RWPE2 (cell line): ENCODE results near the gene EGFR.

Source experiments
- ATAC-seq: fragments of 200-7000 bp; cut with Tn5 transposase; 3 replicates; pipeline ENCODE4 v1.9.1; 2021; ENCODE audit warnings: low read depth
- DNase-seq: peaks from one replicate; pipeline ENCODE4 v3.0.0-alpha.2; 2020; ENCODE audit warnings: low spot score
- H3K27ac ChIP-seq: fragments of 450-650 bp; 2 replicates; pipeline ENCODE4 v1.5.1; 2017; ENCODE audit warnings: mild to moderate bottlenecking; ENCODE audit not compliant: poor library complexity, severe bottlenecking
- H3K27me3 ChIP-seq: fragments of 250-450 bp; sonication (Bioruptor Pico); 2 replicates; pipeline ENCODE4 v1.5.1; 2021; ENCODE audit warnings: mild to moderate bottlenecking, moderate library complexity; ENCODE audit not compliant: insufficient read depth, poor library complexity, severe bottlenecking
- H3K36me3 ChIP-seq: fragments of 250-450 bp; sonication (Bioruptor Pico); 2 replicates; pipeline ENCODE4 v1.5.1; 2020; ENCODE audit warnings: low read depth, mild to moderate bottlenecking, moderate library complexity
- H3K4me1 ChIP-seq: fragments of 250-450 bp; sonication (Bioruptor Pico); 2 replicates; pipeline ENCODE4 v1.5.1; 2021; ENCODE audit warnings: mild to moderate bottlenecking, moderate library complexity; ENCODE audit not compliant: insufficient read depth, poor library complexity, severe bottlenecking
- H3K4me3 ChIP-seq: fragments of 250-450 bp; sonication (Bioruptor Pico); 2 replicates; pipeline ENCODE4 v1.5.1; 2021; ENCODE audit warnings: mild to moderate bottlenecking, moderate library complexity; ENCODE audit not compliant: severe bottlenecking
- H3K9me3 ChIP-seq: fragments of 250-450 bp; sonication (Bioruptor Pico); 2 replicates; pipeline ENCODE4 v1.5.1; 2021; ENCODE audit warnings: mild to moderate bottlenecking, moderate library complexity; ENCODE audit not compliant: severe bottlenecking
- TF ChIP-seq, protein P1 (sequence below): fragments of 450-650 bp; IDR thresholded peaks from one replicate; pipeline ENCODE4 v1.5.1; 2017; ENCODE audit warnings: mild to moderate bottlenecking, moderate library complexity; ENCODE audit not compliant: poor library complexity, severe bottlenecking

EGFR gene

DNA sequence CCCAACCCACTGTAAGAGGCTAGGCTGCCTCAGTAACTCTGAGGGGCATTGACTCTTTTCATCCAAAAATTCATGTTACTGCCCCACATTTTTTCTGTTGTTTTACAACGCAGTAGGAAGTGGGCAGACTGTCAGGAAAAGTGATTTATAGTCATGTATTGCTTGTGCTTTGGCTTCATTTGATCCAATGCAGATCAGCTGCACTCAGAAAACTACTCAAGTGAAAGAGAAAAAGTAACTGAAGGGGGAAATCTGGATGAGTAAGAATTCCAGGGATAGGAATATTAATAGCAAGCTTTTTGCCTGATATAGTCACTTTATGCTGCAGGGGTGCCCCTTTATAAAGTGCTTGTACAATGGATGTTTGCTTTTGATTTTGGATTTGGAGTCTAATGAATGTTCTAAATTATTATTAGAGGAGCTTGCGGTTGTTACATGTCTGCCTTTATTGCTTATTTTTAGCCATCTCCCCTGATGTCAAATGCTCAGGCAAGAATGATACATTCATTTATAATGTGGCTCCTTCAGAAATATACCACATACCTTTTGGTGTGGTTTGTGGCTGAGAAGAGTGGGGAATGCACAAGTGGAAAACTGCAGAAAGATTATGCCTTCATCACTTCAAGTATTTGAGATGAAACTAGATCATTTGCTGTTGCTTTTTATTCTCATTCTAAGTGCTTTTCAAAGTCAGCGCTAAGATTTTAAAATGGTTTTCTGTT, 86.1 kb downstream of the EGFR start:
- TF ChIP-seq, protein P1, sequence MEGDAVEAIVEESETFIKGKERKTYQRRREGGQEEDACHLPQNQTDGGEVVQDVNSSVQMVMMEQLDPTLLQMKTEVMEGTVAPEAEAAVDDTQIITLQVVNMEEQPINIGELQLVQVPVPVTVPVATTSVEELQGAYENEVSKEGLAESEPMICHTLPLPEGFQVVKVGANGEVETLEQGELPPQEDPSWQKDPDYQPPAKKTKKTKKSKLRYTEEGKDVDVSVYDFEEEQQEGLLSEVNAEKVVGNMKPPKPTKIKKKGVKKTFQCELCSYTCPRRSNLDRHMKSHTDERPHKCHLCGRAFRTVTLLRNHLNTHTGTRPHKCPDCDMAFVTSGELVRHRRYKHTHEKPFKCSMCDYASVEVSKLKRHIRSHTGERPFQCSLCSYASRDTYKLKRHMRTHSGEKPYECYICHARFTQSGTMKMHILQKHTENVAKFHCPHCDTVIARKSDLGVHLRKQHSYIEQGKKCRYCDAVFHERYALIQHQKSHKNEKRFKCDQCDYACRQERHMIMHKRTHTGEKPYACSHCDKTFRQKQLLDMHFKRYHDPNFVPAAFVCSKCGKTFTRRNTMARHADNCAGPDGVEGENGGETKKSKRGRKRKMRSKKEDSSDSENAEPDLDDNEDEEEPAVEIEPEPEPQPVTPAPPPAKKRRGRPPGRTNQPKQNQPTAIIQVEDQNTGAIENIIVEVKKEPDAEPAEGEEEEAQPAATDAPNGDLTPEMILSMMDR, result no peak
- H3K27me3 ChIP-seq, result no peaks in the 10 kb centered on the region
- peaks cover 88% of the 10 kb centered on the region for H3K4me1 ChIP-seq
- no peak overlapping the region for H3K4me3 ChIP-seq
- no peaks in the 10 kb centered on the region for H3K9me3 ChIP-seq
- H3K36me3 ChIP-seq, result peaks cover 62% of the 10 kb centered on the region
- H3K27ac ChIP-seq, result peak overlapping the region; percentile 76
- DNase-seq (no peak), ATAC-seq (no peak)

DNA sequence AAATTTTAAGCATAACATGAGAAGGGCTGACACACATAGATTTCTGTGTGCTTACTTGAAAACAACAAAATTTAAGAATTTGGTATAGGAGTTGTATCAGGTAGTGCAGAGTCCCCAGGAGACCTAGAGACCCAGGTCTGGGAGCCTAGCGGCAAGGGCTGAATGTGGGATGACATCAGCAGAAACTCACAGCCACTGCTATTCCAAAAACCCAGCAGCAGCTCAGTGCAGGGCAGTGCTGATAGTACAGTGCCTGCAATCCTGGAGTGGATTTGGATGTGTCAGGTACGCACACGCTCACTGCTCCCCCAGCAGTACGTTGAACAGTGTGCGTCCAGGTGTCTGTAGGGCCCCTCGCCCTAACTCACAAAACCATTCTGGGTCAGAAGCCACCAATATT, 87.1 kb downstream of the EGFR start:
- no peak for DNase-seq
- Histone ChIP-seq H3K36me3 (peaks cover 62% of the 10 kb centered on the region), H3K27me3 (no peaks in the 10 kb centered on the region), H3K9me3 (no peaks in the 10 kb centered on the region), H3K4me3 (no peak overlapping the region), H3K27ac (peak overlapping the region; percentile 76), H3K4me1 (peaks cover 88% of the 10 kb centered on the region)
- no peak for ATAC-seq
- TF ChIP-seq, protein P1, result no peak

DNA sequence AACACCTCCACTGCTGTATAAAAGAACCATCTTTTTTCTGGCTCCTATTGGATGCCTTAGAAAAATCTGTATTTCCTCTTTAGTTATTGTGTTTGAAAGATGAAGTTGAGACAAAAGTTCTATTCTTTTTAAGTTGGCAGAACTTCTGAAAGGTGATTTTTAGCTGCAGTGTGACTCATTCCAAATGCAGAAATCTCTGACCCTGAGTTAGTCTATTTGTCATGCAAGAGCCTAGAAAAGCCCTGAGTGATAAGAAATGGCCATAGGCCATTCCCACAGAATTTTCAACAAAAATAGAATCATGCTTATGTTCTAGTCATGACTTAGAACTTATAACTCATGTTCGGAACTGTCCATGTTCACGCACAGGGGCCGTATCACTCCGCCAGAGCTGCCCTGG, 89.1 kb downstream of the EGFR start:
- no peak overlapping the region for H3K4me3 ChIP-seq
- H3K4me1 ChIP-seq, result peaks cover 82% of the 10 kb centered on the region
- peak overlapping the region; percentile 76 for H3K27ac ChIP-seq
- no peaks in the 10 kb centered on the region for H3K27me3 ChIP-seq
- peak; percentile 11; the same call in 1 of the 3 replicates for ATAC-seq
- peaks cover 60% of the 10 kb centered on the region for H3K36me3 ChIP-seq
- TF ChIP-seq, protein P1, result no peak
- H3K9me3 ChIP-seq, result no peaks in the 10 kb centered on the region
- no peak for DNase-seq

DNA sequence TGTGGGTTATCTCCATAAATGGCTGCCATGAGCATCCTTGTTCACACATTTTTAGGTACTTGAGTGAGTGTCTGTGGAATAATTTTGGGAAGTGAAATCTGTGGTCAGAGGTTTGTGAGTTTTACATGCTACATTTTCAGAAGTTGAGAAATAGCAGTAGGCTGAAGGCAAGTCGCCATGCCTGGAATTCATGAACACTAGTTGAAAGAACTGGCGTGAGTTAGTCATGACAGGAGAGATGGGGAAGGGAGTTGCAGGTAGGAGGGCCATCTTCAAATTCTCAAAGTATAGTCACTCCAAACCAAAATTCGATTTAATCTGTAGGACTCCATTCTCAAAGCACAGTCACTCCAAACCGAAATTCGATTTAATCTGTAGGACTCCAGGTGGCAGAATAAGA, 89.6 kb downstream of the EGFR start:
- Histone ChIP-seq H3K4me1 (peaks cover 78% of the 10 kb centered on the region), H3K27me3 (no peaks in the 10 kb centered on the region), H3K9me3 (no peaks in the 10 kb centered on the region), H3K27ac (peak overlapping the region; percentile 76), H3K36me3 (peaks cover 60% of the 10 kb centered on the region), H3K4me3 (no peak overlapping the region)
- ATAC-seq (no peak), DNase-seq (no peak)
- TF ChIP-seq, protein P1, result no peak

DNA sequence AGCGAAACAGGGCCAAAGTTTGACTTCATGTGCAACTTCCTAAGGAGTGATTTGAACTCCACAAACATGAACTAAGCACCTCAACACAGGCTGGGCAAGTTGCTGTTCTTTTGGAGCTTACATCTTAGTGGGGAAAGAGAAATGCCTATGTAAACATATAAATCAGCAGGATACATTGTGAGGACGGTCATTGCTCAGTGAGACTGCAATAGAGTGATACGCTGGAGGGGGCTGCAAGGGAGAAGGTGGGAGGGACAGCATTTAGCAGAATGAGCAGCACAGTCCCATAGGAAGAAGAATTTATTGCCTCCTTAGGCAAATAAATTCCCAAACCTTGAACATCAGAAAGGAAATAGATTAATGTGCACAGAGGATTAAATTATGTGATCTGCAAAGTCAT, 90.0 kb downstream of the EGFR start:
- Histone ChIP-seq H3K4me1 (peaks cover 74% of the 10 kb centered on the region), H3K27ac (peak overlapping the region; percentile 76), H3K27me3 (no peaks in the 10 kb centered on the region), H3K4me3 (no peak overlapping the region), H3K36me3 (peaks cover 60% of the 10 kb centered on the region), H3K9me3 (no peaks in the 10 kb centered on the region)
- TF ChIP-seq, protein P1, result no peak
- ATAC-seq (peak; percentile 13; the same call in 2 of the 3 replicates), DNase-seq (no peak)
